Brain microvascular endothelial cell (primary cell): ENCODE measurements around the gene BICDL2.

Source experiments
- DNase-seq: peaks from one replicate; pipeline ENCODE4 v3.0.0-alpha.2; 2020
- H3K27ac ChIP-seq: fragments of 250-450 bp; sonication (Bioruptor Pico); 2 replicates; pipeline ENCODE4 v1.5.1; 2020; ENCODE audit warnings: mild to moderate bottlenecking, moderate library complexity
- H3K27me3 ChIP-seq: fragments of 250-450 bp; sonication (Bioruptor Pico); replicated peaks from 2 replicates; pipeline ENCODE4 v1.5.1; 2020; ENCODE audit warnings: mild to moderate bottlenecking
- H3K36me3 ChIP-seq: fragments of 250-450 bp; sonication (Bioruptor Pico); replicated peaks from 2 replicates; pipeline ENCODE4 v1.5.1; 2020; ENCODE audit warnings: mild to moderate bottlenecking
- H3K4me3 ChIP-seq: 2 replicates; pipeline ENCODE4 v1.5.1; 2011; ENCODE audit warnings: low read depth, mild to moderate bottlenecking, control low read depth, low read length, moderate library complexity
- CTCF ChIP-seq: IDR thresholded peaks from 2 replicates; pipeline ENCODE4 v1.5.1; 2011; ENCODE audit warnings: low read depth, mild to moderate bottlenecking, moderate library complexity, low read length, control low read depth, inconsistent platforms; ENCODE audit errors: missing control alignments
- in situ Hi-C: cut with HindIII; loops from 2 replicates; pipeline ENCODE4 v1.10.0; 2017; ENCODE audit warnings: low sequenced_read_pairs, low pct_ligation_motif_present

The BICDL2 gene

GRCh38 chr16:3023415-3023668, 13.4 kb downstream of the BICDL2 start:
- in situ Hi-C loops = no loop called here
- Histone ChIP-seq H3K27ac (peak overlapping the region; percentile 97), H3K36me3 (peaks cover 17% of the 10 kb centered on the region), H3K27me3 (no peaks in the 10 kb centered on the region), H3K4me3 (peak overlapping the region; percentile 95)
- no peak for TF ChIP-seq CTCF
- peak; percentile 54 for DNase-seq

GRCh38 chr16:3022684-3023414, 13.9 kb downstream of the BICDL2 start:
- no peaks in the 10 kb centered on the region for H3K27me3 ChIP-seq
- DNase-seq = peak; percentile 15
- H3K36me3 ChIP-seq = peaks cover 17% of the 10 kb centered on the region
- peak overlapping the region; percentile 95 for H3K4me3 ChIP-seq
- peak overlapping the region; percentile 97 for H3K27ac ChIP-seq
- in situ Hi-C loops = no loop called here
- TF ChIP-seq CTCF = no peak

GRCh38 chr16:3022208-3022683, 14.5 kb downstream of the BICDL2 start:
- in situ Hi-C loops = no loop called here
- TF ChIP-seq CTCF = no peak
- Histone ChIP-seq H3K27me3 (no peaks in the 10 kb centered on the region), H3K27ac (peak overlapping the region; percentile 97), H3K4me3 (peak overlapping the region; percentile 95), H3K36me3 (peaks cover 15% of the 10 kb centered on the region)
- DNase-seq = peak; percentile 93

- peak; percentile 91 for DNase-seq
- peaks cover 10% of the 10 kb centered on the region for H3K36me3 ChIP-seq
- peak overlapping the region; percentile 97 for H3K27ac ChIP-seq
- H3K27me3 ChIP-seq = no peaks in the 10 kb centered on the region
- peak overlapping the region; percentile 95 for H3K4me3 ChIP-seq
- in situ Hi-C loops = no loop called here
- TF ChIP-seq CTCF = peak; percentile 49
These were observed 15.1 kb downstream of the BICDL2 start for GRCh38 chr16:3021449-3022207.

GRCh38 chr16:3020604-3021448, 15.9 kb downstream of the BICDL2 start:
- peak; percentile 78 for DNase-seq
- H3K27ac ChIP-seq = peak overlapping the region; percentile 97
- H3K36me3 ChIP-seq = peaks cover 10% of the 10 kb centered on the region
- peak overlapping the region; percentile 95 for H3K4me3 ChIP-seq
- in situ Hi-C loops = no loop called here
- no peaks in the 10 kb centered on the region for H3K27me3 ChIP-seq
- no peak for TF ChIP-seq CTCF
